SK-N-MC (cell line): ENCODE measurements around the gene RHOT2.

Source experiments
- DNase-seq: peaks from one replicate; pipeline ENCODE4 v3.0.0-alpha.2; 2011; ENCODE audit warnings: low read depth, low spot score
- H3K27ac ChIP-seq: fragments of 200-600 bp; sonication (generic); 2 replicates; pipeline ENCODE4 v1.5.1; 2016; ENCODE audit warnings: mixed run types
- H3K36me3 ChIP-seq: fragments of 200-600 bp; sonication (generic); 2 replicates; pipeline ENCODE4 v1.6.1; 2017; ENCODE audit warnings: antibody characterized with exemption, low read length, mixed read lengths; ENCODE audit not compliant: insufficient read depth
- H3K4me3 ChIP-seq: fragments of 200-600 bp; sonication (generic); 2 replicates; pipeline ENCODE4 v1.5.1; 2016
- H3K9ac ChIP-seq: fragments of 200-600 bp; sonication (generic); 2 replicates; pipeline ENCODE4 v1.8.0; 2017; ENCODE audit warnings: mixed run types, mixed read lengths; ENCODE audit not compliant: insufficient read length
- H3K9me3 ChIP-seq: fragments of 200-600 bp; sonication (generic); 2 replicates; pipeline ENCODE4 v1.6.1; 2017; ENCODE audit warnings: low read depth, mild to moderate bottlenecking, antibody characterized with exemption, low read length, moderate library complexity, mixed read lengths
- EZH2 ChIP-seq: fragments of 200-600 bp; sonication (generic); IDR thresholded peaks from one replicate; pipeline ENCODE4 v1.6.1; 2017; ENCODE audit warnings: antibody characterized with exemption
- FOXP2 ChIP-seq: optimal IDR thresholded peaks from 2 replicates; pipeline ENCODE3; 2011; ENCODE audit warnings: mild to moderate bottlenecking, moderate library complexity; ENCODE audit not compliant: insufficient read depth; ENCODE audit errors: extremely low read length, control extremely low read depth
- POLR2AphosphoS5 ChIP-seq: IDR thresholded peaks from 2 replicates; pipeline ENCODE4 v1.6.1; 2012; ENCODE audit warnings: mild to moderate bottlenecking, low read depth, low read length, borderline replicate concordance

The RHOT2 gene

GRCh38 chr16:694187-694862 is 26.4 kb downstream of the RHOT2 start:
- TF ChIP-seq EZH2, result peak; percentile 83
- no peak for TF ChIP-seq FOXP2
- TF ChIP-seq POLR2AphosphoS5, result no peak
- peak overlapping the region; percentile 69 for H3K4me3 ChIP-seq
- H3K27ac ChIP-seq, result no peak overlapping the region
- no peaks in the 10 kb centered on the region for H3K9me3 ChIP-seq
- H3K36me3 ChIP-seq, result no peaks in the 10 kb centered on the region
- DNase-seq, result no peak
- no peak overlapping the region for H3K9ac ChIP-seq

GRCh38 chr16:694863-695354 is 27.0 kb downstream of the RHOT2 start:
- no peak for TF ChIP-seq FOXP2
- TF ChIP-seq EZH2, result no peak
- no peak for TF ChIP-seq POLR2AphosphoS5
- H3K27ac ChIP-seq, result no peak overlapping the region
- DNase-seq, result no peak
- no peaks in the 10 kb centered on the region for H3K36me3 ChIP-seq
- H3K9ac ChIP-seq, result no peak overlapping the region
- peak overlapping the region; percentile 69 for H3K4me3 ChIP-seq
- no peaks in the 10 kb centered on the region for H3K9me3 ChIP-seq

GRCh38 chr16:695355-696089 is 27.6 kb downstream of the RHOT2 start:
- Histone ChIP-seq H3K9ac (no peak overlapping the region), H3K4me3 (peak overlapping the region; percentile 72), H3K27ac (no peak overlapping the region), H3K9me3 (no peaks in the 10 kb centered on the region), H3K36me3 (no peaks in the 10 kb centered on the region)
- DNase-seq, result no peak
- TF ChIP-seq EZH2, result no peak
- TF ChIP-seq FOXP2, result no peak
- TF ChIP-seq POLR2AphosphoS5, result no peak

DNA sequence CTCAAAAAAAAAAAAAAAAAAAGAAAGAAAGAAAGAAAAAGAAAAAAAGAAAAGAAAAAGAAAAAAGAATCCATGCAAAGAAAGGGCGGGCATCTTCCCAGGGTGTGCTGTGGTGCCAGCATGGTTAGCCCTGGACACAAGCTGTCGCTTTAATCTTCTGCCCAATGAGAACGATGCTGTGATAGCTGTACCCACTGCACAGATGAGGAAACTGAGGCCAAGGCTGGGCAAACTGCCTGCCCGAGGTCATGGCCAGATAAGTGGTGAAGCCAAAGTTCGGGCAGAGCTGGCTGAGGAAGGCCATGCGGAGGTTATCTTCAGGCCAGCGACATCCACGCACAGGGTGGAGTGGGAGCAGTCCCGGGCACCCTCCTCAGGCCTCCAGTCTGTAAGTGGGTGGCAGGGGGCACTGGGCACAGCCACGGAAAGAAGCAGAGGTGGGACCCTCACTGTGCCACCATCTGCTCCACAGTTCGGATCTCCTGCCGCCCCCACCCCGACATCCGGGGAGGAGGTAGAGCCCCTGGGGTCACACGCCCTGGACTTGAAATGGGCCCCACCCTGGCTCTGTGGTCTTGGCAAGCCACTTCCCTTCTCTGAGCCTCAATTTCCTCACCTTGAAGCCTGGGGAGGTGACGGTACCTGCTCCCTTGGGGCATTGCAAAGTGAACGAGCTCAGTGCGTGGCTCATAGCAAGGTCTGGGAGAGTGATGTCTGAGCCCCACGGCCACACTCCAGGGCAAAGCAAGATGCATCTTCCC is 31.2 kb downstream of the RHOT2 start:
- Histone ChIP-seq H3K36me3 (no peaks in the 10 kb centered on the region), H3K4me3 (no peak overlapping the region), H3K27ac (no peak overlapping the region), H3K9me3 (no peaks in the 10 kb centered on the region), H3K9ac (no peak overlapping the region)
- TF ChIP-seq POLR2AphosphoS5 (no peak), EZH2 (no peak), FOXP2 (no peak)
- no peak for DNase-seq

- no peak overlapping the region for H3K27ac ChIP-seq
- no peaks in the 10 kb centered on the region for H3K9me3 ChIP-seq
- H3K9ac ChIP-seq, result no peak overlapping the region
- no peak for DNase-seq
- no peaks in the 10 kb centered on the region for H3K36me3 ChIP-seq
- no peak for TF ChIP-seq FOXP2
- no peak for TF ChIP-seq POLR2AphosphoS5
- no peak for TF ChIP-seq EZH2
- H3K4me3 ChIP-seq, result 0 out of 2 replicates have a peak overlapping the region, but pooled peaks have one; percentile 30
These were observed 33.0 kb downstream of the RHOT2 start for GRCh38 chr16:700684-701584.

DNA sequence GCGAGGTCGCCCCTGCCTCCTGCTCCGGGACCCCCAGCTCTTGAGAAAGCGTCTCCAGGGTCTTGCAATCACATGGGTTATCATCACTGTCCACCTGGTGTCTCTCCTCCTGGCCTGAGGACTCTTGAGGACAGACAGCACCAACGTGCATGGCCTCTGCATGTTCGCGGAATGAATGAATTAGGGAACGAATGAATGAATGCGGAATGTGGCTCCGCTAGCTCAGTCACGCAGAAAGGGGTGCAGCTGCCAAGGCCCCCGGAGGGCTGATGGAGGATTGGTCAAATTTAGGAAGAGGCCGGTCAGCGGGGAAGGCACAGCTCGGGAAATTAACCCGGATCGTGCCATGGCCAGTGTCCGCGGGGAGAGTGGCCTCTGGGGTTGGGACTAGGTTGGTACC is 34.4 kb downstream of the RHOT2 start:
- H3K9ac ChIP-seq, result no peak overlapping the region
- no peaks in the 10 kb centered on the region for H3K9me3 ChIP-seq
- no peak overlapping the region for H3K4me3 ChIP-seq
- DNase-seq, result no peak
- TF ChIP-seq EZH2, result no peak
- no peak for TF ChIP-seq FOXP2
- no peak for TF ChIP-seq POLR2AphosphoS5
- no peak overlapping the region for H3K27ac ChIP-seq
- no peaks in the 10 kb centered on the region for H3K36me3 ChIP-seq

DNA sequence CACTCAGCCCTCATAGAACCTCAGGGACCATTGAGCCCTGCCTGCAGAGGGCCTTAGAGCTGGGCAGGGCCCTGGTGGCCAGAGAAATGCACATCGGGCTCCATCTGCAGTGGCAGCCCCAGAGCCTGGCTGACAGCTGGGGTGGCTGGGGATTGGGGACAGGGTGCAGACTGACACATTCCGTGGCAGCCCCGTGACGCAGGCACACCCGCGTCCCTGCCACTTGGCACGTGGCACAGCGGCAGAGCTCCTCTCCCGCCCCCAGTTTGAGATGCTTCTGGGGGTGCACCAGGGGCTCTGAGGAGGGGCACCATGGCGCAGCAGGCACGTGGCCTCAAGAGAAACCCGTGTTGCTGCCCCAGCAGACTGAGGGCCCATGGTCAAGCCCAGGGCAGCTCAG is 35.5 kb downstream of the RHOT2 start:
- no peak for DNase-seq
- no peaks in the 10 kb centered on the region for H3K9me3 ChIP-seq
- no peak for TF ChIP-seq POLR2AphosphoS5
- no peak for TF ChIP-seq EZH2
- TF ChIP-seq FOXP2, result no peak
- no peak overlapping the region for H3K27ac ChIP-seq
- no peaks in the 10 kb centered on the region for H3K36me3 ChIP-seq
- no peak overlapping the region for H3K4me3 ChIP-seq
- no peak overlapping the region for H3K9ac ChIP-seq

GRCh38 chr16:704047-704446 is 36.1 kb downstream of the RHOT2 start:
- DNase-seq, result no peak
- no peak overlapping the region for H3K27ac ChIP-seq
- TF ChIP-seq EZH2 (no peak), FOXP2 (no peak), POLR2AphosphoS5 (no peak)
- no peaks in the 10 kb centered on the region for H3K9me3 ChIP-seq
- no peak overlapping the region for H3K4me3 ChIP-seq
- no peaks in the 10 kb centered on the region for H3K36me3 ChIP-seq
- H3K9ac ChIP-seq, result no peak overlapping the region
